PC-3 (cell line): ENCODE data around the gene JAZF1.

Experiments used
- EZH2phosphoT487 ChIP-seq: fragments of 300-600 bp; sonication (generic); IDR thresholded peaks from 2 replicates; pipeline ENCODE4 v1.6.1; 2018; ENCODE audit warnings: mild to moderate bottlenecking, antibody characterized with exemption, low read length, borderline replicate concordance
- TF ChIP-seq, protein P1 (sequence below): fragments of 300-600 bp; sonication (generic); conservative IDR thresholded peaks from 2 replicates; pipeline ENCODE4 v1.5.1; 2017; ENCODE audit warnings: antibody characterized with exemption, low read depth, mild to moderate bottlenecking, low read length

DNA sequence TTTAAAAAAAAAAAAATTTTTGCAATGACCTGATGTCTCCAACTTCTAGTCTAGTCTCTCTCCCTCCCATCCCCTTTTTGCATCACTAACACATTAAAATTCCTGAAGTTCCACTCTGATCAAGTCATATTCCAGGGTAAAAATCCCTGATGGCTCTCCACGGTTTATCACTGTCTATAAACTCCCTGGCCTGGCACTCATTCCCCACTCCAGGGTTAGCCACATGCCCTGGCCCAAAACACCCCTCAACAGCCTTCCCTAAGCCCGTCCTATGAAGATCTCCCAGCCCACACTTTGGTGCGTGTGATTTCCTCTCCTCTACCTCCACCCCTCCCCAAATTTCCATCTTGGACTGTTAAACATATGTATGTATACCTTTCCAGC, 125.4 kb downstream of the JAZF1 start:
- TF ChIP-seq, protein P1, sequence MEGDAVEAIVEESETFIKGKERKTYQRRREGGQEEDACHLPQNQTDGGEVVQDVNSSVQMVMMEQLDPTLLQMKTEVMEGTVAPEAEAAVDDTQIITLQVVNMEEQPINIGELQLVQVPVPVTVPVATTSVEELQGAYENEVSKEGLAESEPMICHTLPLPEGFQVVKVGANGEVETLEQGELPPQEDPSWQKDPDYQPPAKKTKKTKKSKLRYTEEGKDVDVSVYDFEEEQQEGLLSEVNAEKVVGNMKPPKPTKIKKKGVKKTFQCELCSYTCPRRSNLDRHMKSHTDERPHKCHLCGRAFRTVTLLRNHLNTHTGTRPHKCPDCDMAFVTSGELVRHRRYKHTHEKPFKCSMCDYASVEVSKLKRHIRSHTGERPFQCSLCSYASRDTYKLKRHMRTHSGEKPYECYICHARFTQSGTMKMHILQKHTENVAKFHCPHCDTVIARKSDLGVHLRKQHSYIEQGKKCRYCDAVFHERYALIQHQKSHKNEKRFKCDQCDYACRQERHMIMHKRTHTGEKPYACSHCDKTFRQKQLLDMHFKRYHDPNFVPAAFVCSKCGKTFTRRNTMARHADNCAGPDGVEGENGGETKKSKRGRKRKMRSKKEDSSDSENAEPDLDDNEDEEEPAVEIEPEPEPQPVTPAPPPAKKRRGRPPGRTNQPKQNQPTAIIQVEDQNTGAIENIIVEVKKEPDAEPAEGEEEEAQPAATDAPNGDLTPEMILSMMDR, result no peak
- no peak for TF ChIP-seq EZH2phosphoT487
